Tibial artery (tissue), 4 donors: ENCODE data around the gene ISOC1.

Experiments
- DNase-seq, 2 donors: peaks; one replicate each; pipeline ENCODE4 v3.0.0-alpha.2; 2019
- H3K27ac ChIP-seq, 2 donors: fragments of 200-600 bp; sonication (generic) in 1 of 2; 1 replicate in 1 of 2; 2 replicates in 1 of 2; pipeline ENCODE4 v1.5.1; 2018 to 2019; ENCODE audit warnings: mild to moderate bottlenecking in 1 of 2
- H3K27me3 ChIP-seq, 2 donors: fragments of 200-600 bp; sonication (generic) in 1 of 2; one replicate each; pipeline versions ENCODE4 v1.5.1 to v1.6.0; 2016 to 2019
- H3K36me3 ChIP-seq, 3 donors: fragments of 200-600 bp; sonication (generic) in 2 of 3; one replicate each; pipeline ENCODE4 v1.5.1; 2016 to 2019; ENCODE audit warnings: mild to moderate bottlenecking in 2 of 3
- H3K4me1 ChIP-seq, 4 donors: fragments of 200-600 bp; sonication (generic) in 2 of 4; 1 replicate in 3 of 4; 2 replicates in 1 of 4; pipeline ENCODE4 v1.5.1; 2016 to 2019
- H3K4me3 ChIP-seq, 2 donors: fragments of 200-600 bp; sonication (generic) in 1 of 2; 1 replicate in 1 of 2; 2 replicates in 1 of 2; pipeline ENCODE4 v1.5.1; 2018 to 2019; ENCODE audit warnings: mild to moderate bottlenecking in 2 of 2
- H3K9me3 ChIP-seq, 3 donors: fragments of 200-600 bp; sonication (generic) in 1 of 3; one replicate each; pipeline ENCODE4 v1.5.1; 2016 to 2019
- intact Hi-C: fragments of 100-400 bp; cut with DNase I; formaldehyde crosslinking; loops from one replicate; pipeline ENCODE4 v1.15.0; 2023; ENCODE audit warnings: low total_unique reads
- TF ChIP-seq, protein P1 (sequence below), 2 experiments: fragments of 200-600 bp in 1 of 2; fragments of 450-650 bp in 1 of 2; IDR thresholded peaks; one replicate each; pipeline ENCODE4 v1.5.1; 2017 to 2019; ENCODE audit warnings: antibody characterized with exemption in 2 of 2, mild to moderate bottlenecking in 1 of 2, moderate library complexity in 1 of 2

ISOC1 gene

DNA sequence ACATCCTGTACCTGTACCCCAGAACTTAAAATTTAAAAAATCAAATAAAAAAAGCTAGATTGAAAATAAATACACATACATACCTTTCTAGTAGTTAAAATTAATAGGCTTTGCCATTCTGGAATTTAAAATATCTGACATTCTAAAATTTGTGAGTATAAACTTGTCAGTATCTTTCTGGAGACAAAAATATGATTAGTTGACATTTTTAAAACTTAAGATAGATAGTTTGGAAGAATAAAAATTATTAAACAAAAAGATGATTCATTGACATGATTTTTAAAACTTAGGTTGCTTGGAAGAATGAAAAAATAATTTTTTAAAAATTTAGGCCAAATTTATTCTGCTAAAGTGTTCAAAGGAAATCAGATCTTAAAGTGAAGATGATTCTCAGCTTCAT lies 43.1 kb downstream of the ISOC1 start:
- intact Hi-C loops, result no loop called here
- no peaks in the 10 kb centered on the region for H3K36me3 ChIP-seq
- H3K27ac ChIP-seq, result no peak overlapping the region
- H3K27me3 ChIP-seq, result no peaks in the 10 kb centered on the region
- TF ChIP-seq, protein P1, sequence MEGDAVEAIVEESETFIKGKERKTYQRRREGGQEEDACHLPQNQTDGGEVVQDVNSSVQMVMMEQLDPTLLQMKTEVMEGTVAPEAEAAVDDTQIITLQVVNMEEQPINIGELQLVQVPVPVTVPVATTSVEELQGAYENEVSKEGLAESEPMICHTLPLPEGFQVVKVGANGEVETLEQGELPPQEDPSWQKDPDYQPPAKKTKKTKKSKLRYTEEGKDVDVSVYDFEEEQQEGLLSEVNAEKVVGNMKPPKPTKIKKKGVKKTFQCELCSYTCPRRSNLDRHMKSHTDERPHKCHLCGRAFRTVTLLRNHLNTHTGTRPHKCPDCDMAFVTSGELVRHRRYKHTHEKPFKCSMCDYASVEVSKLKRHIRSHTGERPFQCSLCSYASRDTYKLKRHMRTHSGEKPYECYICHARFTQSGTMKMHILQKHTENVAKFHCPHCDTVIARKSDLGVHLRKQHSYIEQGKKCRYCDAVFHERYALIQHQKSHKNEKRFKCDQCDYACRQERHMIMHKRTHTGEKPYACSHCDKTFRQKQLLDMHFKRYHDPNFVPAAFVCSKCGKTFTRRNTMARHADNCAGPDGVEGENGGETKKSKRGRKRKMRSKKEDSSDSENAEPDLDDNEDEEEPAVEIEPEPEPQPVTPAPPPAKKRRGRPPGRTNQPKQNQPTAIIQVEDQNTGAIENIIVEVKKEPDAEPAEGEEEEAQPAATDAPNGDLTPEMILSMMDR (IDR thresholded peaks at IDR 0.05), result no peak
- no peaks in the 10 kb centered on the region for H3K4me1 ChIP-seq
- DNase-seq, result no peak
- H3K9me3 ChIP-seq, result no peaks in the 10 kb centered on the region
- no peak overlapping the region for H3K4me3 ChIP-seq

DNA sequence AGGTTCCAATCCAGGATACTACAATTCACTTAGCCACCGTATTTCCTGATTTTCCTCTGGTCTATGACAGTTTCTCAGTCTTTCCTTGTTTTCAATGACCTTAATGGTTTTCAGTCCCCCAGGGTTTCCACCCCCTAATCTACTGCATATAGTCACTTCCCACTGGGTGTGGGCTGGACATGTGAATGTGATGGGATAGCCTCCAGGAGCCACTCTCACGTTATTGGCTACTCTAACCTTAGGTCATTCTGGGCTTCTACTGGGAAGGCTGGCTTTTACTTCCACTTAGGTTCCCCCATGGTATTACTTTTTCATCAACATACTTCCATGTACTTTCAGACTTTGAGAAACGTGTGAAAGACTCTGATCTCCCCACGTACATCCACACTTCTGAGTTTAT lies 46.5 kb downstream of the ISOC1 start:
- TF ChIP-seq, protein P1 (IDR thresholded peaks at IDR 0.05), result no peak
- no peak for DNase-seq
- intact Hi-C loops, result no loop called here
- H3K4me1 ChIP-seq, result no peaks in the 10 kb centered on the region
- no peaks in the 10 kb centered on the region for H3K36me3 ChIP-seq
- no peak overlapping the region for H3K4me3 ChIP-seq
- H3K9me3 ChIP-seq, result no peaks in the 10 kb centered on the region
- H3K27ac ChIP-seq, result no peak overlapping the region
- no peaks in the 10 kb centered on the region for H3K27me3 ChIP-seq

DNA sequence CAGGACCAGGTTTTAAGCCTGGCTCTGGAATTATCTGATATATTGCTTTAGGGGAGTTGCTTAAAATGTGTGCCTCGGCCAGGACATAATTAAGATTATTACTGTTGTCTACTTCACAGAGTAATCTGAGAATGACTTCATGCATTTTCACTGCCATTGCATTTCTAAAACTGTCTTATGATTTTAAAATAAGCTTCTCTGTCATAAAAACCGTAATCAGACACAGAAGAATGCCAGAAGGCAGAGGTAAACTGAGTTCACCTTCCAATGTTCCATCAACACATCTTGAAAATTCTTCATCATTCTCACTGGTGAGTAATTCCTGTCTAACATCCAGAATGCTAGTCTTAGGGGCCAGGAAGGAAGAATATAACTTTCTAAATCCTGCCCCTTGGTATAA lies 47.1 kb downstream of the ISOC1 start:
- intact Hi-C loops, result no loop called here
- no peaks in the 10 kb centered on the region for H3K27me3 ChIP-seq
- TF ChIP-seq, protein P1 (IDR thresholded peaks at IDR 0.05), result no peak
- H3K27ac ChIP-seq, result no peak overlapping the region
- no peak overlapping the region for H3K4me3 ChIP-seq
- no peak for DNase-seq
- H3K36me3 ChIP-seq, result no peaks in the 10 kb centered on the region
- H3K4me1 ChIP-seq, result no peaks in the 10 kb centered on the region
- no peaks in the 10 kb centered on the region for H3K9me3 ChIP-seq

DNA sequence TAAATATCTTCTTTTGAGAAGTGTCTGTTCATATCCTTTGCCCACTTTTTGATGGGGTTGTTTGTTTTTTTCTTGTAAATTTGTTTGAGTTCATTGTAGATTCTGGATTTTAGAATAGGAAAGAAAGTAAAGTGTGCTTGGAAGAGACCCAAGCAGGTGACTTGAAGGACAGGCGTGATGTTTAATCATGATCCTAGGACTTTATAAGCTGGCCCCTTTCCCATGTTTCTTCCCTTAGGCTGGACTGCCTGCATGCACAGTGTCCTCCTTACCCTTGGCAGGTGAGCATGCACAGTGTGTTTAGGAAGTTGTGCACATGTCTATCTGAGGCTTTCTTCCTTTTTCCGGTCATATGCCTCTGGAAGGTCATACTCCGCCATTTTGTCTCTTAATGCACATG lies 61.3 kb downstream of the ISOC1 start:
- Histone ChIP-seq H3K4me3 (no peak overlapping the region), H3K36me3 (no peaks in the 10 kb centered on the region), H3K4me1 (no peaks in the 10 kb centered on the region), H3K27me3 (no peaks in the 10 kb centered on the region), H3K9me3 (peaks cover 0 to 4% (median 0%) of the 10 kb centered on the region in 3 donors), H3K27ac (no peak overlapping the region)
- TF ChIP-seq, protein P1 (IDR thresholded peaks at IDR 0.05), result no peak
- intact Hi-C loops, result no loop called here
- no peak for DNase-seq

DNA sequence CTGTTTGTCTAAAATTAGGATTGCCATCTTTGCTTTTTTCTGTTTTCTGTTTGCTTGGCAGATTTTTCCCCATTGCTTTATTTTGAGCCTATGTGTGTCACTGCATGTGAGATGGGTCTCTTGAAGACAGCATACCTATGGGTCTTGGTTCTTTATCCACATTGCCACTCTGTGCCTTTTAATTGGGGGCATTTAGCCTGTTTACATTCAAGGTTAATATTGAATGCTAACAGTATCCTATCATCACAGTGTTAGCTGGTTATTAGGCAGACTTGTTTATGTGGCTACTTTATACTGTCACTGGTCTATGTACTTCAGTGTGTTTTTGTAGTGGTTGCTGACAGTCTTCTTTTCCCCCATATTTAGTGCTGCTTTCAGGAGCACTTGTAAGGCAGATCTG lies 67.3 kb downstream of the ISOC1 start:
- TF ChIP-seq, protein P1 (IDR thresholded peaks at IDR 0.05), result no peak
- Histone ChIP-seq H3K27me3 (no peaks in the 10 kb centered on the region), H3K9me3 (peaks cover 0 to 7% (median 4%) of the 10 kb centered on the region in 3 donors), H3K27ac (no peak overlapping the region), H3K4me1 (no peaks in the 10 kb centered on the region), H3K4me3 (no peak overlapping the region), H3K36me3 (no peaks in the 10 kb centered on the region)
- intact Hi-C loops, result no loop called here
- no peak for DNase-seq
